Suprapubic skin (tissue), 3 donors: ENCODE results near the gene ART3.
"Not testable (repeated sequence)": the region's sequence is repeated elsewhere in the genome, so short reads cannot be mapped to it uniquely, and the experiment has no call there.

Experiments used
- CTCF ChIP-seq, 2 donors: fragments of 200-600 bp in 1 of 2; fragments of 450-650 bp in 1 of 2; sonication (generic) in 1 of 2; IDR thresholded peaks; one replicate each; pipeline ENCODE4 v1.5.1; 2016 to 2019; ENCODE audit warnings: antibody characterized with exemption in 2 of 2, mild to moderate bottlenecking in 1 of 2, moderate library complexity in 1 of 2
- POLR2A ChIP-seq, 2 donors: fragments of 450-650 bp; IDR thresholded peaks; one replicate each; pipeline ENCODE4 v1.6.1; 2017; ENCODE audit warnings: antibody characterized with exemption in 2 of 2, mild to moderate bottlenecking in 2 of 2, moderate library complexity in 2 of 2

- not testable (repeated sequence) for TF ChIP-seq CTCF, POLR2A (IDR thresholded peaks at IDR 0.05)
Measured at GRCh38 chr4:76042241-76042998, 32.1 kb upstream of the ART3 start.
